ENCODE results near the gene PPIL4. TPM values are rescaled to one million over a fixed set of nuclear protein-coding genes. Genes with fewer than 3 reads are reported as not detected.
A peak's percentile ranks its signal among the peaks of the same experiment; 100 is the strongest.

The PPIL4 gene
- total RNA-seq, 1 experiment from 2014 or later: 37.2 TPM

- H3K4me3 Mint-ChIP-seq (ENCODE audit: unreplicated experiment): no peak overlapping the region
- H3K27ac Mint-ChIP-seq (ENCODE audit: low read depth, unreplicated experiment): no peak overlapping the region
- H3K4me1 Mint-ChIP-seq (ENCODE audit: insufficient read depth, unreplicated experiment): peaks cover 5% of the 10 kb centered on the region
- no TSS peak for BruUV-seq (replicated peaks)
- TF ChIP-seq CTCF (IDR thresholded peaks at IDR 0.05; ENCODE audit: unreplicated experiment): no peak
- H3K36me3 Mint-ChIP-seq (ENCODE audit: insufficient read depth, unreplicated experiment): peaks cover 5% of the 10 kb centered on the region
- H3K9me3 Mint-ChIP-seq (ENCODE audit: unreplicated experiment): no peaks in the 10 kb centered on the region
- ChIA-PET CTCF (interaction anchor here (1.0 kb wide), 1 partner anchor 10 kb away, joined by 3 read pairs; no protein-coding TSS in a partner anchor), POLR2A (interaction anchor here (1.4 kb wide), 1 partner anchor 12 kb away, joined by 6 read pairs; no protein-coding TSS in a partner anchor)
- intact Hi-C loops (cut with micrococcal nuclease): no loop called here
- no peak for DNase-seq (ENCODE audit: unreplicated experiment)
- peaks cover 21% of the 10 kb centered on the region for H3K27me3 Mint-ChIP-seq (ENCODE audit: insufficient read depth, unreplicated experiment)
Observed at GRCh38 chr6:149551920-149552319, 6.1 kb upstream of the PPIL4 start.

GRCh38 chr6:149545258-149545753 lies 537 bp downstream of the PPIL4 start:
- peak; percentile 13 for TF ChIP-seq CTCF (IDR thresholded peaks at IDR 0.05; ENCODE audit: unreplicated experiment)
- no peaks in the 10 kb centered on the region for H3K9me3 Mint-ChIP-seq (ENCODE audit: unreplicated experiment)
- peaks cover 14% of the 10 kb centered on the region for H3K36me3 Mint-ChIP-seq (ENCODE audit: insufficient read depth, unreplicated experiment)
- intact Hi-C loops (cut with micrococcal nuclease): loop anchor here (5.0 to 10.0 kb wide), 2 partner anchors 102 to 379 kb away; partner anchors contain the start of genes KATNA1 and RAET1G
- DNase-seq (ENCODE audit: unreplicated experiment): peak; percentile 35
- peak overlapping the region; percentile 90 for H3K27ac Mint-ChIP-seq (ENCODE audit: low read depth, unreplicated experiment)
- H3K4me1 Mint-ChIP-seq (ENCODE audit: insufficient read depth, unreplicated experiment): peaks cover 34% of the 10 kb centered on the region
- H3K4me3 Mint-ChIP-seq (ENCODE audit: unreplicated experiment): peak overlapping the region; percentile 92
- CTCF ChIA-PET: interaction anchor here (0.5 to 4.0 kb wide), 14 partner anchors 8 to 797 kb away, joined by 3 to 26 read pairs (median 3); no protein-coding TSS in a partner anchor
- POLR2A ChIA-PET: interaction anchor here (0.5 to 8.0 kb wide), 27 partner anchors 8 to 921 kb away, joined by 3 to 121 read pairs (median 4); partner anchors contain the start of genes GINM1, KATNA1, LATS1 and PCMT1
- H3K27me3 Mint-ChIP-seq (ENCODE audit: insufficient read depth, unreplicated experiment): no peaks in the 10 kb centered on the region
- BruUV-seq (replicated peaks): TSS peak; percentile 58

GRCh38 chr6:149544646-149545257 lies 1.1 kb downstream of the PPIL4 start:
- ChIA-PET CTCF (interaction anchor here (0.7 to 3.5 kb wide), 10 partner anchors 8 to 560 kb away, joined by 3 to 26 read pairs (median 3); no protein-coding TSS in a partner anchor), POLR2A (interaction anchor here (0.5 to 8.0 kb wide), 20 partner anchors 8 to 921 kb away, joined by 3 to 121 read pairs (median 4); partner anchors contain the start of genes GINM1, KATNA1, LATS1 and PCMT1)
- intact Hi-C loops (cut with micrococcal nuclease): loop anchor here (5.0 to 10.0 kb wide), 2 partner anchors 103 to 380 kb away; partner anchors contain the start of genes KATNA1 and RAET1G
- peaks cover 20% of the 10 kb centered on the region for H3K36me3 Mint-ChIP-seq (ENCODE audit: insufficient read depth, unreplicated experiment)
- H3K27me3 Mint-ChIP-seq (ENCODE audit: insufficient read depth, unreplicated experiment): no peaks in the 10 kb centered on the region
- no peaks in the 10 kb centered on the region for H3K9me3 Mint-ChIP-seq (ENCODE audit: unreplicated experiment)
- no TSS peak for BruUV-seq (replicated peaks)
- TF ChIP-seq CTCF (IDR thresholded peaks at IDR 0.05; ENCODE audit: unreplicated experiment): no peak
- peak overlapping the region; percentile 92 for H3K4me3 Mint-ChIP-seq (ENCODE audit: unreplicated experiment)
- peaks cover 34% of the 10 kb centered on the region for H3K4me1 Mint-ChIP-seq (ENCODE audit: insufficient read depth, unreplicated experiment)
- H3K27ac Mint-ChIP-seq (ENCODE audit: low read depth, unreplicated experiment): peak overlapping the region; percentile 90
- no peak for DNase-seq (ENCODE audit: unreplicated experiment)

- Mint-ChIP-seq H3K4me1 (ENCODE audit: insufficient read depth, unreplicated experiment) (peaks cover 28% of the 10 kb centered on the region), H3K27me3 (ENCODE audit: insufficient read depth, unreplicated experiment) (no peaks in the 10 kb centered on the region), H3K4me3 (ENCODE audit: unreplicated experiment) (no peak overlapping the region), H3K36me3 (ENCODE audit: insufficient read depth, unreplicated experiment) (peaks cover 51% of the 10 kb centered on the region), H3K27ac (ENCODE audit: low read depth, unreplicated experiment) (no peak overlapping the region), H3K9me3 (ENCODE audit: unreplicated experiment) (no peaks in the 10 kb centered on the region)
- intact Hi-C loops (cut with micrococcal nuclease): loop anchor here (10.0 kb wide), 1 partner anchor 384 kb away; the partner anchor contains the start of gene RAET1G
- CTCF ChIA-PET: interaction anchor here (0.6 to 0.9 kb wide), 2 partner anchors 12 to 109 kb away, joined by 3 to 4 read pairs; no protein-coding TSS in a partner anchor
- DNase-seq (ENCODE audit: unreplicated experiment): no peak
- TF ChIP-seq CTCF (IDR thresholded peaks at IDR 0.05; ENCODE audit: unreplicated experiment): no peak
- POLR2A ChIA-PET: interaction anchor here (1.3 kb wide), 1 partner anchor 25 kb away, joined by 3 read pairs; the partner anchor contains the start of gene GINM1
- BruUV-seq (replicated peaks): no TSS peak
Observed at GRCh38 chr6:149541139-149541538, 4.7 kb downstream of the PPIL4 start.

Measured in MCF 10A (cell line).